Transverse colon (tissue), 3 donors: ENCODE data around the gene NT5C2.

Source experiments
- POLR2A ChIP-seq: fragments of 450-650 bp; IDR thresholded peaks from one replicate; pipeline ENCODE4 v1.6.1; 2016; ENCODE audit warnings: antibody characterized with exemption, mild to moderate bottlenecking, moderate library complexity
- POLR2AphosphoS5 ChIP-seq, 3 donors: sonication (generic); formaldehyde crosslinking; IDR thresholded peaks; one replicate each; pipeline ENCODE4 v1.6.1; 2016; ENCODE audit warnings: antibody characterized with exemption in 3 of 3

DNA sequence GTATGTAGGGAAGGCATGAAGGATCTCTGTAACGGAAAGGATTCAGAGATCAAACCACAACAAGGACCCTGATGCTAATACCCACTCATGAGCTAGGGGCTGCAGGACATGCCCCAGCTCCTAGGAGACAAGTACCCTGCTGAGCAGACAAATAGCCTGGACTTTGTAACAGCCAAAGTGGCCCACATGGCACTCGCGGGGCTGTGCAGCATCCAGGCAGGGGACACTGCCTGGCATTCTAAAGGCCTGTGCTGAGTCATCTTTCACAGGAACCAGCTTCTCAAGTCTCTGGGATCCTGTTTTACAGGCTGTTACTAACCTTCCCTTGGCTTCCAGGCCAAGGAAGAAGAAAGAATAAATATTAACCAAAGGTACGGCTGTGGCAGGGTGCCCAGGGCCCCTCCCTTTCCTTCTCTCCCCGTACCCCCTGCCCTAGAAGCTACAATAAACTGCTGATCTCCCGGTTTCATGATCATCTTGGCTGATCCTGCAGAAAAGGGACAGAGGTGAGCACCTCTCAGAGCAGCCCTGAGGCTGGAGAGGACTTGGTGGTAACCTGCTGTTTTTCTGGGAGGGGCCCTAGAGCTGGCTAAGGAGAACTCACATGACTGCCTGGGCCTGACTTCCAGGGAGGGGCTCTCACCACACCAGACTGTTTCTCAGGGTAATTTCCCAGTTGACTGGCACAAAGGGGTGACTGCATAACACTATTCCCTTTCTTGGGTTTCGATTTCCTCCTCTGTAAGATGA is 48.4 kb upstream of the NT5C2 start:
- TF ChIP-seq POLR2A (peak; percentile 19), POLR2AphosphoS5 (IDR thresholded peaks at IDR 0.05) (peak; percentile 53 to 70 (median 63))
